ENCODE data around the gene SH3BP5. TPM values are rescaled to one million over a fixed set of nuclear protein-coding genes. Genes with fewer than 3 reads are reported as not detected.

Gene SH3BP5
- total RNA-seq, 1 experiment from 2014 or later = 21.0 TPM

DNA sequence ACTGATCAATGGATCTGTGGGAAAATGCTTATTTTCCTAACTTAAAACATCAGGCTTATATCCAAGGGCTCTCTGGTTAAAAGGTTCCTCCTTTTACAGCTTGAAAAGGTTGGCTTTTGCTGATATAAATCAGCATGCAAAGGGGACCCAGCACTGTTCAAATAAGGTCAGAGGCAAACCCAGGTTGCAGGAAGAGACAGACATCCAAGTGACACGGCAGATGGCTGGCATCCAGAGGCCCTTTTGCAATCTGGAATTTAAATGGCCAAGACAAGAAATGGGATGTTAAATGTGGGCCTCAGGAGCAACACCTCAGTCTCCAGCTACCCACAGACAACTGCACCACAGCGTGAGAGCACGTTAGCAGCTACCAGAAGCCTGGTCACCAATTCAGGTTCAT, 6.3 kb downstream of the SH3BP5 start:
- DNase-seq (ENCODE audit: low read depth) = no peak

DNA sequence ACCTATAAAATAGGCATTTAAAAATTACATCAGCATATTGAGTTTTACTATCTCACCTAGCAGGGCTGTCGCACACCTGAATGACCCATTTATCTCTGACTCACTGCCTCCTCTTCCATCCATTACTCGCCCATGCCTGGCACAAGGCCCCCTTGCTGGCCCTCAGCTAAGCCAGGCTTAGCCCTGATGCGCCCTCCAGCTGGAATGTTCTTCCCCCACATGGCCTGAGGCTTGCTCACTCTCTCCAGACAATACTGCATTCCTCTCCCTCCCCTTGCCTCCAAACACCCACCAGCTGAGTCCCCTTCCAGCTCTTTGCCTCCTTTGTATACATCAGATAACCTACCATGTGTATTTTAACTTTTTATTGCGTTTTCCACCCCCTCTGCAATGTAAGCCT, 7.2 kb downstream of the SH3BP5 start:
- DNase-seq (ENCODE audit: low read depth) = peak; percentile 78

DNA sequence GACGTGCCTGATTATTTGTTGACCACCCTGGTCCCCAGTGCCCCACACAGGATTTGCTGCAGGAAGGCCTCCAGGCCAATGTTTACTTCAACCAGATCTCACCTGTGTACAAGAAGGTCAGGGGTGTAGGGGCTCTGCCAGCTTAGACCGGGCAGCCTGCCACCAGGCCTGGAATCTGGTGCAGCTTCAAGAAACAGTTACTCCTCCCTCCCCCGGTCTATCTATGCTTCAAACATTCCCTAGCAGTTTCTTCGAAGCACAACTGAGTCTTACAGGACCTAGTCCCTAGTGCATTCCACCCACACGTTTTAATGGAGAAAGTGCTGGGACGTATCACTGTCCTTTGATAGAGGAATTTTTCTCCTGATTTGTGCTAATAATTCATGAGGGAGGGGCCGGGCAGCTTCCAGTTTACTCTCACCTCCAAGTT, 8.0 kb downstream of the SH3BP5 start:
- DNase-seq (ENCODE audit: low read depth) = no peak

DNA sequence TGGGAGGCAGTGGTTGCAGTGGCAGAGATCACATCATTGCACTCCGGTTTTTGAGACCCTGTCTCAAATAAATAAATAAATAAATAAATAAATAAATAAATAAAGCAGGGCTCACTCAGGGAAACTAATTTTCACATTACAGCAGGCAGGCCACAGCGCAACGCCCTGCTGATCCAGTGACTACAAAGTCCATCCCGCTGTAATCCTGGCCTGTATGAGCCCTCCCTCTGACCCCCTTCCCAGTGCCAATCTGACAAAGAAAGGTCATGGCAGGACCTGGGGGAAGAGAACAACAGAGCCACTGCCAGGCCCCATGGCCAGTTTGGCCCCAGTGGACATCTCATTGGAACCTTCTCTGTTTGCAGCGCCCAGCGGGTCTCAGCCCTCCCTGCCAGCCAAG, 9.3 kb downstream of the SH3BP5 start:
- DNase-seq (ENCODE audit: low read depth) = no peak

DNA sequence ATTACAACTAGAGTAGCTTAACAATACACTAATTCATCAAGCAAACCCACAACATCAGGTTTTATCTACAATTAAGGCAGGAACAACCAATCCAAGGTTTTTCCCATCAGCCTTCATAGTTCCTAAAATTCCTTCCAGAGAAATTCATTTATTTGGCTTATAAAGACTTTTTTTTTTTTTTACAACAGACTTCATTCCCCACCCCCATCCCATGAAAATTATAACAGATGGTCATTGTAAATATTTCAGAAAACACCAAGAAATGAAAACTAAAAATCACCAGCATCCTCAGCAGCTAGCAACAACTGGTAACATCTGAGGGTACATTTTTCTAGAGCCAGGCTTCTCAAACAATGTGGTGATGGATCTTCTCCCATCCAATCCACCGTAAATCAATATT, 11.0 kb downstream of the SH3BP5 start:
- DNase-seq (ENCODE audit: low read depth) = no peak

DNA sequence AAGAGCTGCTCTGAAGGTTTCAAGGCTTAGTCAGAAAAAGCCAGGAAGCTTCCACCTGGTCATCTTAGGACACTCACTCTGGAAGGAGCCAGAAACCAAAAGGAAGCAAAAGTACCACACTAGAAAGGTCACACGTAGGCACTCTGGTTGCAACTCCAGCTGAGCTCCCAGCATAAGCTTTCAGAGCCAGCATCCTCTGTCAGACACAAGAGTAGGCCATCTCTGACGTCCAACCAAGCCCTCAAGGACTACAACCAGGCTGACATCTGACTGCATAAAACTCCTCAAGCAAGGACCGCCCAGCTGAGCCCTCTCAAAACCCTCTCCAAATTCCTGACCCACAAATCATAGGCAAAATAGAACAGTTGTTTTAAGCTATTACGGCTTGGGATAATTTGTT, 12.8 kb downstream of the SH3BP5 start:
- peak; percentile 21 for DNase-seq (ENCODE audit: low read depth)

DNA sequence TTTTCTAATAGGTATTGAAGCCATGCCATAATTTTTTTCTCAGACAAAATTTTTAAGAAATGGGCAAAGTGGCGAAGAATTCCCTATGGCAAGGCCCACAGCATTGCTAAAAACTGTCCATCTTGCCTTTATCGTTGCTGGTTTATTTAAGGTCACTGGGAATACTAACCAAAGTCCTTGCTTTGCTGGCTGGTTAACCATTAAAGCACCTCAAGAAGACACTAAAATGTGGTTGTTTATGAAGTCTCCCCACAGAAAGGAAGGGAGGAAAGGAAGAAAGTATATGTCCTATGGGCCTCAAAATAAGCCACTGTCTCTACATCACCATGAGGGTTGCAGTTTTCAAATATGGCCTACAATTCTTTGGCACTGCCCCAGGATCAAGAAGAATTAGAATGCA, 13.2 kb downstream of the SH3BP5 start:
- no peak for DNase-seq (ENCODE audit: low read depth)

DNA sequence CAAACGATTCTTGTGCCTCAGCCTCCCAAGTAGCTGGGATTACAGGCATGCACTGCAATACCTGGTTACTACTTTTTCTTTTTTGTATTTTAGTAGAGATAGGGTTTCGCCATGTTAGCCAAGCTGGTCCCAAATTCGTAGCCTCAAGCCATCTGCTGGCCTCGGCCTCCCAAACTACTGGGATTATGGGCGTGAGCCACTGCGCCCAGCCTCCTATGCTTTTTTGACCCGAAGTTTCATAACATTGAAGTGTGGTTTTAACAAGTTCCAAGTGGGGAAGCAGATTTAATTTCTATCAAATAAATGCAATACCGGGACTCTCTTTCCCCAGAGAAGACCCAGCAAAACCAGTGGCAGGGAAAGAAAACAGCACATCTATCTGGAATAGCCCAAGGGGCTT, 13.7 kb downstream of the SH3BP5 start:
- no peak for DNase-seq (ENCODE audit: low read depth)

DNA sequence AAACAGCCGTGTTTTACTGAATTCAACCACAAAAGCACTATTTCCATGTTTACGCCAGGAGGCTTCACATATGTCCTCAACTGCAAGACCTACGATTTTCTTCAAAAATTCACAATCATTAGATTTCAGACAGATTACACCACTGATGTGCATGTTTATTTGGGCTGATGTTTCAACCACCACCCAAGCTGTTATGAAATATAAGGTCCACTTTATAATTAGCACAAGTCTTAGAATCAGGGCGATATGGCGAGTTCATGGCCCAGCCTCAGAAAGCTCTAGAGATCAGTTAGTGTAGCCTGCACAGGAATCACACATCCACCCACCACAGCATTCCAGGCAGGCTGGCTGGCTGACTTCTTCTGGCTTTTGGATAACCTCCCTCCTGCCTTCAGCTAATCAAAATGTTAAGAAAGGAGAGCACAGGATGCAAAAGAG, 15.4 kb downstream of the SH3BP5 start:
- DNase-seq (ENCODE audit: low read depth) = peak; percentile 25

DNA sequence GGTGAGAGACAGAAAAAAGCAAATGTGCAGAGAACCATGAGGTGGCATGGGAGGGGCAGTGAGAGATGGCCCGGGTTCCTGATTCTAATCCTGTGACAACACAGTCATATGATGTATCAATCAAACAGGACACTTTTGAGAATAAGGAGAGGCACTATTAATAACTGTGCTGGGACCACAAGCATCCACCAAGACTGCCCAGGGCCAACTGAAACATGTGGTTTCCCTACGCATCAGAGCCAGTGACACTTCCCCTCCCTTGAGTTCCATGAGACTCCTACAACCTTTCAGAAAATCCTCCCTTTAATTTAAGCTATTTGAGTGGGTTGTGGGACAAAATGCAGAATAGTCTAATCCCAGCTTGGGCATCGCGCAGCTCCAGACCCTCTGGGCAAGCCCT, 17.4 kb downstream of the SH3BP5 start:
- DNase-seq (ENCODE audit: low read depth) = no peak

DNA sequence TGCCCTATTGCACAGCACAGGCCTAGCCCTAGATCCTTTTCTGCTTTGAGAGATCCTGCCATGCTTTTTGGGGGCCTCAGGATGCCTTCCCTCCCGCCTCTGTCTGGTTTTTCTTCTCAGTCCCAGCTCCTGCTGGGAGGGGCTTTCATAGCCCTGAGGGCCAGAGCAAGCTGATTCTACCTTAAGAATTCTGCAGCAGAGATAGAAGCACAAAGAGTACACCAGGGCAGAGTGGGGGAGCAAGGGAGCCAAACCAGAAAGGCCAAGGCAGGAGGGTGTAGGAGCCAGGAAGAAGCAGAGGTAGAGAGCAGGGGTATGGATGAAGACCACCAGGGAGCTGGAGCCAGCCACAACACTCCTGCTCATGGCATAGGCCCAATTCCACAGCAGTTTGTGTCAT, 18.1 kb downstream of the SH3BP5 start:
- DNase-seq (ENCODE audit: low read depth) = no peak

DNA sequence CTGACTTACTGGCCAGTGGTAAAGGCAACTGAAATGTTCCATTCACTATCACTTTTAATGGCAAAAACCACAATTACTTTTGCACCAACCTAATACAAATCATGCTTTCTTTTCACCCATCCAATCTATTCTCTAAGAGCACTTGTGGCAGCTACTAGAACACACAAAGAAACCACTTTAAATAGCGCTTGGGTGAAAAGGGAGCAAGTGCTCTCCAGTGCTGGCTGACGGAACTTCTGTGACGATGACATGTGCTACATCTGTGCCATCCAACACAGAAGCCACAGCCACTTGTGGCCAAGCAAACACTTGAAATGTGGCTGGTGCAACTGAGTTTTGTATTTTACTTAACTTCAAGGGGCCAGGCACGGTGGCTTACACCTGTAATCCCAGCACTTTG, 18.9 kb downstream of the SH3BP5 start:
- DNase-seq (ENCODE audit: low read depth) = no peak

DNA sequence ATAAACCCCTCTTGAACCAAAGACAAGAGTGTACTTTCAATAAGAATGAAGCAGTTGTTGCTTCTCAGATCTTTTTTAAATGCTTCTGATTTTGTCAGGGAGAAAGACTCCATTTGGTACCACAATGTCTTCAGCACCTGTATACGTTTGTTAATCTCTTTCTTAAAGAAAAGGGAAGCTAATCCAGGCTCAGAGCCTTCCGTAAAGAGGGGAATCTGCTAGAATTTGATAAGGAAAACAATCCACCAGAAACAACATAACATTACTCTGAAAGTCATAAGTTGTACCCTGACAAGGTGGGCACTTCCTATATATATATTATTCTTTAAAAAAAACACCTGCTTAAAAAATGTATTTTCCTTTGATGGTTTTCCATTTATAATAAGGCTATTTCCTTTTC, 19.8 kb downstream of the SH3BP5 start:
- no peak for DNase-seq (ENCODE audit: low read depth)

DNA sequence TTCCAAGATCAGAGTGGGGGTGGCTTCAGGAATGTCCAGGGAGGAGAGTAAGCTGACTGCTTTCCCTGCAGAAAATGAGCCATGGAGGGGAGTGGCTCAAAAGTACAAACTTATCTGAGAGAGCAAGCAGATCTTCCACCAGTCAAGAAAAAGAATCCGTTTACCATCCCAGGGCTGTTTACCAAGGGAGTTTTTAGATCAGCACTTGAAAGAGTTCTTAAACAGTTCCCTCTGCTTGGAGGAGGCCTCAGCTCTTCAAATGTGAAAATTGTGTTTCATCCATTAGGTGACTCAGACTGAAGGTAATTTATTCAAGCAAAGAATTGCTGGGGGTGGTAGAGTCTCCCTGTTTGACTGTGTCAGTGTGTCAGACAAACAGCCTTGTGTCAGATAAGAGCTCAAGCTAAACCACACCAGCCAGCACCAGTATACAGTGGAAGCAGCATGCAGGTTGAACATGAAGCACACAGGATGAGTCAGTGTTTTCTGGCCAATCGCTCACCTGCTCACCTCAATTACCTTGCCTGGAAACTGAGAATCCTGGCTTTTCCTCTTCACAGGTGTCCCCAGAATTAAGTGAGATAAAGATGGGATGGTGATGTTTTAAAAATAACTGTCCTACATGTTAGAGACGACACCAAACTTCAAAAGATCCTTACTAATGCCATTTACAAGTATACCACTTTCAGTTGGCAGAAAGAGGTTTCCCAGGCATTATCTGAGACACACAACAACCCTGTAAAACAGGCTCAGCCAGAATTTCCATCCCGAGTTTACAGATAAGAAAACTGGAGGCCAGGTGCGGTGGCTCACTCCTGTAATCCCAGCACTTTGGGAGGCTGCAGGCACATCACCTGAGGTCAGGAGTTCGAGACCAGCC, 21.7 kb downstream of the SH3BP5 start:
- peak; percentile 80 for DNase-seq (ENCODE audit: low read depth)

DNA sequence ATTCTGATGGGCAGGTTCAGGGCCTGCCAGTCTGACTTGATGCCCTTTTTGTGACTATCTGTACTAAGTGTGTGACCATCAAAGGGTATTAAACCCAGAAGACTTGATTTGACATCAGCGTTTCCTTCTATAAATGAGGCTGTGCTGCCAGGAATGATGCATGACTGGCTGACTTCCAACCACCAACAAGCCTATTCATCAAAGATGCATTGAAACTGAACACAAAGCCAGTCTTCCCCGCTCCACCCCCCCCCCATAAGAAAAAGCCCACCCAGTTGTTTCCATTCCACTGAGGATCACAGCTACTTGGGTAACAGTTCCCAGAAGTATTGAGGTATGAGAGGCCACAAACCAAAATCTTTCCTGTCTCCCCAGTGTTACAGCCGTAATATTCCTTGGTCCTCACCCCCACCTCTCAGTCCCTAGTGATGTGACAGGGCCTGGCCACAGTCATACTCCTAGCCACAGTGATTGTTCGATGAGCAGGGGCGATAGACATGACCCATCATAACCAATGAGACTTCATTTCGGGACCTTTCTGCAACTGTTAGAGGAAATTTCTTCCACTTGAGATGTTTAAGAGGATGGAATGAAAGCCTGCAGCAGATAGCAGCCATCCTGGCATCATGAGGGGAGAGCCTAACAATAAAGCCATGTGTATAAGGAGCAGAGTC, 22.6 kb downstream of the SH3BP5 start:
- peak; percentile 32 for DNase-seq (ENCODE audit: low read depth)

DNA sequence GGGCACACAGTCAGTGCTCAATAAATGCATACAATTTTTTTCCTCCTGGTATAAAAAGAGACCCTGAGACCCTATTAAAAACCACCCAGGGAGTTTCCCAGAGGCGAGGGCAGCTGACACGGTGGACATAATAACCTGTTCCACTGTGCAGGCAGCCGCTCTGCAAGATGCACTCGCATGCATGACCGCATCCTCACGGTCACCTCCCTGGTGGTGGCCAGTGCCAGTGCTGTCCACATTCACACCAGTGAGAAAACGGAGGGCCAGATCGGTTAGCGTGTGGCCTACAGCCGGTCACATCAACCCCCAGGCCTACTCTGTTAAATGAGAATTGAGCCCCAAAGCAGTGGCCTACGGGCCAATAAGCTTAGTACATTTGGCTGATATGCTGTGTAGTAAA, 24.8 kb downstream of the SH3BP5 start:
- DNase-seq (ENCODE audit: low read depth) = no peak

DNA sequence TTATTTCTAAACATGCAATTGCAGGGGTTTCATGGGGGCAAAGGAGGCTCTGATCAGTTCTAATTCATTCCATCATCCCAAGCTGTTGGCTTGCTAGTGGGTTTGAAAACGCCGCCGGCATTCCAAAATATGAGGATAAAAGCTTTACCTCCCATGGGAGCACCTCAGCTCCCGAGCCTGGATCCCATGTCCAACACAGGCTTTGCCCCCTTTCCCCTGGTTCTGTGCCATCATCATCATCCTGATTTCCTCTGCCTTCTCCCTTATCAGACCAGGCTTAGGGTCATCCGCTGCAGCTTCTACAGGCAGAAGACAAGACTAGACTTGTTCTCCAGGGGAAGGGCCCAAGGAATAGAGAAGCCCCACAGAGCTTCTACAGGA, 25.4 kb downstream of the SH3BP5 start:
- DNase-seq (ENCODE audit: low read depth) = no peak

DNA sequence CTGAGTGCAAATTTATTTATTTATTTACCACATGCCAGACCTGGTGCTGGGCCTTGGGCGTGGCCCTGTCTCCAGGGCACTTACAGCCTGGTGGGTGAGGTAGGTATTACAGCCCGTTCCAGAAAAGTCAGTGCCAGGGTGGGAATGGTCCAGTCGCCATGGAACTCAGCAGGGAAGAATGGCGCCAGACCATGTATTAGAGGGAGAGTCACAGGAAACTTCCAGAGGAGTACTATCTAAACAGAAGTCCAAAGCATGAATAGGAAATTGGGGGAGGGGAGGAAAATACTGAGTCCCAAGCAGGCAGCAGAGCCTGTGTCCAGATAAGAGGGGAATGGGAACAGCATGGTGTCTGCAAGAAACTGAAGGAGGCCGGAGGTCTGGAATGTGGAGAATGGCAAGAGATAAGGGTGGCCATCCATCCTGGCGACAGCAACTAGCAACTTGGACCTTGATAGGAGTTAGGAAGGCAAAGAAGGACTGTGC, 27.0 kb downstream of the SH3BP5 start:
- DNase-seq (ENCODE audit: low read depth) = peak; percentile 28

DNA sequence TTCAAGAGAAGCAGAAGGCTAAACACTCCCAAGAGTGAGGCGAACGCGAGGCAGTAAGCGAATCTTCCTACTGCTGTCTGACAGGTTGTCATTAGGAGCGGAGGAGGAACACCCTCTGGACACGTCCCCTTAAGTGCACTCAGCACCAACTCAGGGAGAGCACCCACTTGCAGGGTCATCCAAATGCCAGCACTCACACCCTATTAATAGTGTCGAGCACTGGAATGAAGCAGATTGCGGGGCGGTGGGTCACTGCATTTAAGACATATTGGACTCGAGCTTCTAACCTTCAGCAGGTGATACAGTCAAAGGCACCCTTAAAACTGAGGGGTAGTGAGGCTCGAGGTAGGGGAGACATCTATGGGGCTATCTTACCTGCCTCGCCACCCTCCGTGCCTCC, 28.7 kb downstream of the SH3BP5 start:
- DNase-seq (ENCODE audit: low read depth) = no peak

DNA sequence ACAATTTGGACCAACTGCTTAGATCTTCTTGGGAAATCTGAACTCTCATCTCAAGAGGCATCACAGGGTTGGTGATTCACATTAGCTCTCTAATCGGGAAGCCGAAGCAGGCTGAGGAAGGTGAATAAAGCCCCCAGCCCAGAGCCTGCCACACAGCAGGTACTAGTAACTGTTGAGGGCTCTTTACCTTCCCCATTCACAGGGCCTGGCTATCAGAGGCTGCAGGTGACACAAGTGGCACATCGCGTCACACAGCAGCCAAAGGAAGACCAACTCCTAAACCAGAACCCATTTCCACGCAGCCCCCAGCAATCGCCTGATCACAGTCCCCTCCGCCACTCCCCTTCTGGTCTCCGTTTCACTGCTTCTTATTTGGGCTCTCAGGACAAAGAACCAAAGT, 29.2 kb downstream of the SH3BP5 start:
- DNase-seq (ENCODE audit: low read depth) = no peak

DNA sequence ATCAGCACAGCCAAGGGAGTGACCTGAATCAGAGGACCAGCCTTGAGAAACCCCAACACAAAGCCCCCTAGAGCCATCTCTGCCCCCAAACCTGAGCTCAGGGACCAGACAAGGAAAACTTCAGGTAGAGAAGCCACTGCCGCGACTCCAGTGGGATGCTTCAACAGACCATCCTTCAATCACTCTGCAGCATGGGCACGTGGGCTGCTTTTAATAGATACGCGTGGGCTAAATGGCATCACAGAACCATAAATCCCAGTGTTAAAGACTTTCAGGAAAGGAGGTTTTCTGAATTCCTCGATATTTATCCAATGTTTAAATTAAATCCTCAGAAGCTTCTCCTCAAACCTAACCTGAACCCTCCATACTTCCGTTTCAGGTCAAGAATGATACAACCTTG, 30.6 kb downstream of the SH3BP5 start:
- DNase-seq (ENCODE audit: low read depth) = no peak

DNA sequence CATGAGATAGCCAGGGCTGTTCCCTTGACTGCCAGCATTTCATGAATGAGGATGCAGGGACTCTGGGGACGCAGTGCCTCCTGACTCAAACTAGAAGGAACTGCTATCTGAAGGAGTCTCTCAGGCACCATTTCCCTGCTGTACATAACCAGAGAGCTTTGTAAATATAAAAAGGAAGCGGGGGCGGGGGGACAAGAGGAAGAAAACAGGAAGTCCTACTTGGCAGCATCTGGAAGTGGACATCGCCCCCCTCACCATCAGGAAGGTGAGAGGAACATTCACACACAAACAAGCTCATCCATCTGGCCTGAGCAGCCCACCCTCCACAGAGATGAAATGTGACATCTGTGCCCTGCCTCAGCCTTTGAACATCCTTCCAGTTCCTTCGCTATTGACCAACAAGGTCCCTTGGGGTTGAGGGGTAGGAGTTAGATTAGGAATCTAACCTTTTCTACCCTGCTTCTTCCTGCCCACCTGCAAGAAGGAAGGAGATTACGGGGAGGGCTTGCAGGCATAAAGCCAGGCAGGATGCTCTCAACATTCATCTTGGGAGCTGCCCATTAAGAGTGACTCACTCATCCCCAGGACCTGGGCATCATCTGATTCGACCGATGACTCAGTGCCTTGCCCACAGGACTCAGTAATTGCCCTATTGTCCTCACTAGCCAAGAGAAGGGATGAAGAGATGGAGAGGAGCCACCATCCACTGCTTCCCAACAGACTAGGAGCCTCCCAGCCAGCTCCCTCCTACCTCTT, 31.9 kb downstream of the SH3BP5 start:
- peak; percentile 92 for DNase-seq (ENCODE audit: low read depth)

Measured in Daoy (cell line).